Measurements from ENCODE around the gene NXPH2.
A peak's percentile ranks its signal among the peaks of the same experiment; 100 is the strongest.
"Not testable (repeated sequence)": the region's sequence is repeated elsewhere in the genome, so short reads cannot be mapped to it uniquely, and the experiment has no call there.

The NXPH2 gene

DNA sequence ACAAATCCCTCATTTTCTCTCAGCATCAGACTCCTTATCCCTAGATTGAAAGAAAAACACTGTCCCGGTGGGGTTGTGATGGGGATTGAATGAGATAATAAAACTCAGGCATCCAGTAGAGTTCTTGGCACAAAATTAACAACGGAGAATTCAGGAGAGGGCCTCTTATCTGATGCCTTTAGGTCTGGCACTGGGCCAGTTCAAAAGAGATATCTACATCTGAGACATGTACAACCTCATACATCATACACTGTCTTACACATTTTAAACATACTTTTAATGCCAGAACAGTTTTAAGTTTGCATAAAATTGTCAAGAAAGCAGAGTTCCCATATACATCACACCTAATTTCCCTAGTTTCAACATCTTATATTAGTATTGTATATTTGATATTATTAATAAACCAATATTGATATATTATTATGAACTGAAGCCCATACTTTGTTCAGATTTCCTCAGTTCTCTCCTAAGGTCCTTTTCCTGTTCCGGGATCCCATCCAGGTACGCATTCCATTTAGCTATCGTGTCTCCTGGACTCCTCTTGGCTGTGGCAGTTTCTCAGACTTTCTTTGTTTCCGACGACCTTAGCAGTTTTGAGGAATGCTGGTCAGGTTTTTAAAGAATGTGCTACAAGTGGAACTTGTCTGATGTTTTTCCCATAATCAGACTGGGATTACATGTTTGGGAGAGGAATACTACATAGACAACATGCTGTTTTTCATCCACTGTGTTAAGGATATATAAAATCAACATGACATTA is 27.8 kb downstream of the NXPH2 start:
- DNase-seq, result peak; percentile 11 to 61

DNA sequence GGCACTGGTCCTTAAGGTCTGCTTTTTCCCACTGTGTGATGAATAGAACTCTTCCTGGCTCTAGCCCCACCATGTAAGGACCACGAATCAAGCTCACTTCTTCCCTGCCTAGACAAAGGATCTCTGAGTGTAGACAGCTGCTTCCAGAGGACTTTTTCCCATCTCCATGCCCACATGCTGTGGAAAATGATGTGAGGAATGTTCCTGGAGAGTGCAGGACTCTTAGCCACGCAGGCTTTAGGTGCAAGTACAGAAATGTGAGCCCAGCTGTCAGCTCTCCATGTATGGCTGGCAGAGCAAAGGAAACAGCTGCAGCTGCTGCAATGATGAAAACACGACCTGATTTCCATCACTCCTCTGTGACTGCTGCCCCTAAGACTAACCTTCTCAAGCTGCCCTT is 35.5 kb downstream of the NXPH2 start:
- DNase-seq, result no peak

DNA sequence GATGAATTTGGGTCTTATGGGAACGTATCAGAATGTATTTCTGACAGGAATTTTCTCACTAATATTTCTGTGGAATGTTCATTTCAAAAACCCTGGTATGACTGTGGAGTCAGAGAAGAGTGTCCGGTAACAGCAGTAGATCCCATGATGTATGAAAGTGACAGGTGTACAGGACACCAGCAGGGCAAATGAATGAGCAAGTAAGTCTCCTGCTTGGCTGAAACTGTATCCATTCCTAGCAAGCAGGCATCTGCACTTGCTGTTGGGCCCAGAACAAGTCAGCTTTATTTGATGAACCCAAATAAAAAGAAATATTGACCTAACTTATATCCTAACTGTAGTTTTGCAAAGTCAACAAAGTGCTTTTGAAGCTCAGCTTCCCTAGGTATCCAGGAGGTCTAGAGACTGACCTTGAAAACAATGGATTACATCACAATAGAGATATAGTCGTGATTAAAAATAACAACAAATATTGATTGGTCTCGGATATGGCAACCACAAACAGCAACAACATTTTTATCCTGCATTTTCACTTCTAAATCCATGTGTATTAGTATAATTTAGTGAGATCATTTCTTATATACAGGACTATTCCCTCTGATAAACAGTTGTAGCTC is 37.6 kb downstream of the NXPH2 start:
- DNase-seq, result no peak

DNA sequence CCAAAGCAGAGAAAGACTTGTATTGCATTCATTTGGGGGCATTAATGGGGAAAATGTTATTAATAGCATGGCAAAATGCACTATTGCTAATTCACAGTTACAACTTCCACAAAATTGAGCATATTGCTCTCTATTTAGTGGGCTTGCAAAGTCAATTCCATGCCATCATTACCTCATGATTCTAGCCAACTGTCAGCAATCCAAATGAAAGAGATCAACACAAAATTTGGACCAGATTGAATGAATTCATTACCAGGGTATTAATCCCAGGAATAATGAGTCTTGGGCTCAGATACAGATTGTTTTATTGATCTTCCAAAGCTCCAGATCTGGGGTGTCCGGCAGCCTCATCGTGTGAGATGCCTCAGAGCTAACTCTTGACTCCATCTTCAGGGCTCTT is 38.3 kb downstream of the NXPH2 start:
- DNase-seq, result no peak

DNA sequence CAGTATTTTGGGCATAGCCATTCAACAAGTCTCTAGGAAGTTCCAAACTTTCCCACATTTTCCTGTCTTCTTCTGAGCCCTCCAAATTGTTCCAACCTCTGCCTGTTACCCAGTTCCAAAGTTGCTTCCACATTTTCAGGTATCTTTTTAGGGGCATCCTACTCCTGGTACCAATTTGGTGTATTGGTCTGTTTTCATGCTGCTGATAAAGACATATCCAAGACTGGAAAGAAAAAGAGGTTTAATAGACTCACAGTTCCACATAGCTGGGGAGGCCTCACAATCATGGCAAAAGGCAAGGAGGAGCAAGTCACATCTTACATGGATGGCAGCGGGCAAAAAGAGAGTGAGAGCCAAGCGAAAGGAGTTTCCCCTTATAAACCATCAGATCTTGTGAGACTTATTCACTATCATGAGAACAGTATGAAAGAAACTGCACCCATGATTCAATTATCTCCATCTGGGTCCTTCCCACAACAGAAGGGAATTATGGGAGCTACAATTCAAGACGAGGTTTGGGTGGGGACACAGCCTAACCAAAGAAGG is 43.1 kb downstream of the NXPH2 start:
- DNase-seq, result not testable (repeated sequence)

DNA sequence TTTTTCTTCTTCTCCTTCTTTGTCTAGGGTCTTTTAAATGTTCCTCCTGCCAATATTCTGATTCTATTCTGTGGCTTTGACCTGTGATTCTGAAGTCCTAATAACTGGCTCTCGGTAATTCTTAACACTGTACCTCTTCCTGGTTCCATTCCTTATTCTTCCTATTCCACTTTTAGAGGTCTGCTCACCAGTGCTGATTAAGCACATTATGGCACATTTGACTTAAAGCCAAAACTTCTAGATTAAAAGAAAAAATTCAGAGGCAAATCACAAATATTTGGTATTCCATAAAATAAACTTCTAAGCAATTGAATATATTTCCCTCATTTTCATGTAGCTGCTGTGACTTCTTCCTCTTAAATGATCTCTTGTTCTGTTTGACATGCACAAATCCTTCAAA is 47.5 kb downstream of the NXPH2 start:
- no peak for DNase-seq

DNA sequence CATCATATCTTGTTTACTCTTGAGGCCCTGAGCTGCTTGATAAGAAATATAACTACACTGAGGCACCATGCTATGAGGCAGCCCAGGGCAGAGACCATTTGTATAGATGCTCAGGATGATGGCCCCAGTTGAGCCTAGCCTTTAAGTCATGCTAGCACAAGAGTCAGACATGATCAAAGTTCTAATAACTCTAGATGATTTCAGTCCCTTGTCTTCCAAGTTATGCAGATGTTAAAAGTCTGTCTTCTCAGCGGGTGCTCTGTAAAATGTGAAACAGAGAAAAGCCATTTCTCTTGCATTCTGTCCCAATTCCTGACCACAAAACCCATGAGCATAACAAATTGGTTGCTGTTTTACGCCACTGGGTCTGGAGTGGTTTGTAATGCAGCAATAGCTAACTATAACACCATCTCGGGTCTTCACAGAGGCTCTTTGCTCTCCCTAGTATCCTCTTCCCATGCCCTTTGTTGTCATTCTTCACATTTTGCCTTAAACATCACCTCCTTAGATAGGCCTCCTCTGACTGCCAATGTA is 49.6 kb downstream of the NXPH2 start:
- DNase-seq, result no peak

DNA sequence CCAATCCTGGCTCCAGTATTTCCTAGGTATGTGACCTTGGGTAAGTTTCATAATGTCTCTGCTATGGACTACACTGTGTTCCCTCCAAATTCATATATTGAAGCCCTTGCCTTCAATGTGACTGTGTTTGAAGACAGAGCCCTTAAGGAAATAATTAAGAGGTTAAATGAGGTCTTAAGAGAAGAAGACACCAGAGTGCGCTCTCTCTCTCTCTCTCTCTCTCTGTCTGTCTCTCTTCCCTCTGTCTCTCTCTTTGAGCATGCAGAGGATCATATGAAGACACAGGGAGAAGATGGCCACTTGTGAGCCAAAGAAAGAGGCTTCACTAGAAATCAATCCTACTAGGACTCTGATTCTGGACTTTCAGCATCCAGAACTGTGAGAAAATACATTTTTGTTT is 52.2 kb downstream of the NXPH2 start:
- no peak for DNase-seq

DNA sequence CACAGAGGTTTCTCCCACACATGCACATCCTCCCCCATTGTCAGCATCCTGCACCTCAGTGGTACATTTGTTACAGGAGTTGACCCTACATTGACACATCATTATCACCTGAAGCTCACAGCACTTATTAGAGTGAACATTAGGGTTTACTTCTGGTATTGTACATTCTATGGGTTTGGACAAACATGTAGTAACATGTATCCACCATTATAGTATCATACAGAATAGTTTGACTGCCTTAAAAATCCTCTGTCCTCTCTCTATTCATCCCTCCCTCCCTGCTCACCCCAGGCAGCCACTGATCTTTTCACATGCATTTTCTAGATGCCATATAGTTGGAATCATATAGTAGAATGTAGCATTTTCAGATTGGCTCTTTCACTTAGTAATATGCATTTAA is 53.5 kb downstream of the NXPH2 start:
- DNase-seq, result no peak

DNA sequence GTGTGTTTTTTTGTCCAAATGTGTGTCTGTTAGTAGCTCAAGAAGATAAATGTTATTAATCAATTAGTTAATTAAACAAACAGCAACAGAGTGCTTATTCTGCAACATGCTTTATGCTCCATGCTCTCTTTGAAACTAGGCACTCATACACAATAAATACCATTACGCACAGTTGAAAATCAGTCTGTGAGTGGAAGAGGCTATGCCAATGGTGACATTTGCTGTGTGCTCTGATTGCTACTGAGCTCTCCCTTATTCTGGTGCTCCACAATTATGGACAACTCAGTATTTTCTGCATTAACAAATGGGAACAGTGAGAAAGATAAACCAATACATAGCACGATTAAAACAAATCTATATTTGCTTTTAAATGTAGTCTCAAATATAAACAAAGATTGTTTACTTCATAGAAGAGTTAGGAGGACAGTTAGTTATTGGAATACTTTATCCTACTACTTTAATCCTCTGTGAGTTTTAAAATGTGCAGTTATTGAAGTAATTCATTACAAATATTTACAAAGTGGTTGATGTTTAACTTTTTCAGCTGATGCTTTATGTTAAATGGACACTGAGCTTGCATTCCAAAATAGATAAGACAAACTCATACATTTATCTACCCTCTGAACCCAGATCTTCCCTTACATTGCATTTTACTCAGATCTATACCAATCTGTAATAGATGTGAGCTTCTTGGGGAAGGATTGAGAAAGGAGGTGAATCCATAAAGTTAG is 55.3 kb downstream of the NXPH2 start:
- no peak for DNase-seq

DNA sequence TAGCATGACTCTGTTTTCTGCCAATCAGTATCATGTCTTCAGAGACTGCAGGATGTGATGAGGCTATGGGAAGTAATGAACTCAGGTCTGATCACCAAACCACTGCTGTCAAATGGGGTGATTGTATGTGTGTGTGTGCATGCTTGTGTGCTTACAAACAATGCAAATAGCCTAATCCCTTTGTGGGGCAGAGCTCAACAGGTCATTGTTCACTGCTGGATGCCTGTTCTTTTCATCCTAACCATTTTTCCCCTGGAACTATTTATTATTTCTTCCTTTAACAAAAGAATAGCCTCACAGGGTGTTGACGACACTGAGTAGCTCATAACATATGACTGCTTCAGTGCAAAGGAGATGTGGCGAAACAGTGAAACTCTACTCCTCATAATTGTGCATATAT is 55.9 kb downstream of the NXPH2 start:
- no peak for DNase-seq

DNA sequence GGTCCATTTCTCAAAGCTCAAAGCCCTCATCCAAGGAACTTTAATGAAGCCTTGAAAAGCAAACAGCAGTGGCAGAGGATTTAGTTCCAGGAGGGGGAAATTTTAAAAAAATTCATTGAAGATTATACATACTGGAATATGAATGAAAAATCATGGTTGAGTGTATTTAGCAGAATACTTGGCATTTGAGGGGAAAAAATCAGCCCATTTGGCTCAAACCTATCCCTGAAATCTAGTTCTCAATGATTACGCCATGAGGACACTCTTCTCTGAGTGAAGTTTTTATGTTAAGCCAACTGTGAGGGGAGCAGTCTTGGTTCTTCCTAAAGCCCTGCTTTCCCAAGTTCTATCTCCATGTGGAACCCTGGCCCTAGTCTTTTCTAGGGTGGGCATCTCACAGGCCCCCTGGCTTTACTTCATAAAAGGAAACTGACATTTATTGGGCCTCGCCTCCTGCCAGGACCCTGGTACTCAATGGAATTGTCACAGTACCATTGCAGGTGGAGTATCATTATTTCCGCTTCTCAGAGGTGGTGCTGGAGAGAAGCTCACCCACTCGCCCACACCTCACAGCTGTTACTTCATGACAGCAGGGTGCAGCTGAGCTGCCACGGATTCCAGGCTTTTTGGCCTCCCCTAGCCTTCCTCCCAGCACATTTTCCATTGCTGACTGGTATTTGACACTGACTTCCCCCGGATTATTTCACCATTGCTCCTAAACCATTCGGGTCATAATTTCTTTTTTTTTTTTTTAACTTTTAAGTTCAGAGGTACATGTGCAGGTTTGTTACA is 56.8 kb downstream of the NXPH2 start:
- no peak for DNase-seq

DNA sequence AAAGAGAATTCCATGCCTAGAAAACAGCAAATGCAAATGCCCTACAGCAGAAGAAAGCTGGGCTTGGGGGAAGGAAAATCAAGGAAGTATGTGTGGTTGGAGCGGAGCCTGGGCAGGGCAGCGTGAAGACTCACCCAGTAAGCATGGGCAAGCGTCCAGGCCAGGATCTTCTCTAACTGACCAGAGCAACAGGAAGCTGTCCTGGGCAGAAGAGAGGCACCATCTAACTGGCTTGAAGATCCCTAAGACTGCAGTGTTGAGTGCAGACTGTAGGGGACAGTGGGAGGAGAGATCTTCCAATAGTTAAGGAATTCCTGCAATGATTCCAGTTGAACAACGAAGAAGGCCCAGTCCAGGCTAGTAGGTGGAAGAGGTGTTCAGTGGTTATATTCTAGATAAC is 57.9 kb downstream of the NXPH2 start:
- DNase-seq, result no peak

DNA sequence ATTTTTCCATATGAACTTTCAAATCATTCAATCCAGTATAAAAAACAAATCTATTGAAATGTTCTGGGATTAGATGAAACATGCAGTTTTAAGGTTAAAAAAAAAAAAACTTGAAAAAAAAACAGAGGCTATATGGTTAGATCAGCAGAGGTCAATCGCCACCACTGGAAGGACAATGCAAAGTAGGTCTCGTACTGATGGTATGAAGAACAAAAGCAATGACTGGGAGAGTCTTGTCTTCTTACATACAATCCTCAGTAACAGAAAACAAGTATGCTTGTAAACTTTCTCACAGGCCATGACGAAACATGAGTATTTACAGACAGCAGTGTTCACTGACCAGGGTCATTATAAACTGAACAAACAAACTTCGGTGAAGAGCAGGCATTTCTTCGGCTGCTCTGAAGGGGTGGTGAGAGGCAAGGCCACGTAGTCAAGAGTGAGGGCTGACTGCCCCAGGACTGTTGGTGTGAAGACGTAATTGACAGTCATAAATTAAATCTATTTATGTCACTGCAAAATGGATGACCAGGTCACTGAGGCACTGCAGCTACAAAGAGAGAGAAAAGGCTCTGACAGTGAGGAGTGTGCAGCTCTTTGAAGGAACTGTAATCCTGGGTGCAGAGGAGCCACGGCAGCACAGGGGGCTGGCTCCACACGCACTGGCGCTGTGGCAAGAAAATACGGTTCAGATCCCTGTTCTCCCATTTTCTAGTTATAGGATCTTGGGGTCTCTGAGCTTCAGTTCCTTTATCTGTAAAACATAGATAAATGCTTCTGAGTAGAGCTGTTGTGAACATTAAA is 60.0 kb downstream of the NXPH2 start:
- DNase-seq, result no peak

DNA sequence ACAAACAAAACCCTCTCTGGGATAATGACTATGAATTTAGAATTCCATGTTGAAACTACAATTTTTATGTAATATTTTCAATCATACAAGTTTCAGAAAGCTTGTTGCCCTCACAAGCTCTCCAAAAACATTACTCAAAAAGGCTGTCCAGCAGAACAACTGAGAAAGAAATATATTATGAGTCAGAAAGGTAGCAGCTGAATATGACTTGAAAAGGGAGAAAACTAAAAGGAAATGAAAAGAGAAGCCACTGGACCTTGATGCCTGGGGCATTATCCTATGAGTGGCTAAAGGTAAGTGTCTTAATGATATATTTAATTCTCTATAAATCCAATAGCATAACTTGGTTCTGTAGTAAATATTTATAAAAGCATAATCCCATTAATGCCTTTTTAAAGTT is 61.8 kb downstream of the NXPH2 start:
- no peak for DNase-seq

DNA sequence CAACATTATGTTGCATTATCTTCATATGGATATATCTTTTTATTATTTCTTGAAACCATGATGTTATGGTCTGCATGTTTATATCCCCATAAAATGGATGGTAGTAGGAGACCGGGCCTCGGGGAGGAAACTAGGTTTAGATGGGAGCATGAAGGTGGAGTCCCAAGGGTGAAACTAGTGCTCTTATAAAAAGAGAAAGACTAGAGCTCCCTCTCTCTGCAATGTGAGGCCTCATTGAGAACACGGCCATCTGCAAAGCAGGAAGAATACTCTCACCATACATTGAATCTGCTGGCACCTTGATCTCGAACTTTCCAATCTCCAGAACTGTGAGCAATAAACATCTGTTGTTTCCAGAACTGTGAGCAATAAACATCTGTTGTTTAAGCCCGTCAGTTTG is 64.0 kb downstream of the NXPH2 start:
- DNase-seq, result no peak

DNA sequence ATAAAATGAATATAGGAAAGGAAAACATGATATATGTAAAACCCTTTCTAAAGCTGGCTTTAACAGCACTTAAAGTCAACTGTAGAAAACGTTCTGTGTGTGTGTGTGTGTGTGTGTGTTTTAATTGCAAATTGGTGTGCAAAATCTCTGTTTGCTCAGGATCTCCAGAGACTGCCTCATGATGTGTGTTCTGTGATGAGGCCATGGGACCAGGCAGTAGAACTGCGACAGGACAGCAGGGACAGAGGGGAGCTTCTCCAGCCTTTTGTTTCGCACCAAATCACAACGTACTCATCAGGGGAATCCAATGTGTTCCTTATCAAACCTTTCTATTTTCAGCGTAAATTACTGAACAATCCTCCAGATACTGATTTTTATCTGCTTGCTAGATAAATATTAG is 66.7 kb downstream of the NXPH2 start:
- no peak for DNase-seq

DNA sequence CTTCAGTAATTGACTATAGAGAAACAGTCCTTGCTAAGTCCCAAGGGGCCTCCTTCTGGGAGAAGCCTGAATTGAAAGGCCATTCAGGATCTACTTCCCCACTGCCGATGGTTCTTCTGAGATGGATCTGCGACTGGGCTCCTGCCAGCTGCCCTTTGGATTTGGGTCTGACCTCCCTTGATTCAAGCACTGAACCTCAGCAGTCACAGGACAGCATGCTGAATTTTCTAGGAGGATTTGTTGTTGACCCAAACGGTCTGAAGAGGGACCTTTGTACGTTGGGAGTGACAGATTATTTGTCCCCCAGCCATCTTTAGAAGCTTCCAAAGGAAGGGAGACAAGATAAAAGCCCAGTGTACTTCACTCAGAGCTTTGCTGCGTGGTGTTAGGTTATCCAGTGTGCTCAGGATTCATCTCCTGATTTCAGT is 67.1 kb downstream of the NXPH2 start:
- DNase-seq, result no peak

DNA sequence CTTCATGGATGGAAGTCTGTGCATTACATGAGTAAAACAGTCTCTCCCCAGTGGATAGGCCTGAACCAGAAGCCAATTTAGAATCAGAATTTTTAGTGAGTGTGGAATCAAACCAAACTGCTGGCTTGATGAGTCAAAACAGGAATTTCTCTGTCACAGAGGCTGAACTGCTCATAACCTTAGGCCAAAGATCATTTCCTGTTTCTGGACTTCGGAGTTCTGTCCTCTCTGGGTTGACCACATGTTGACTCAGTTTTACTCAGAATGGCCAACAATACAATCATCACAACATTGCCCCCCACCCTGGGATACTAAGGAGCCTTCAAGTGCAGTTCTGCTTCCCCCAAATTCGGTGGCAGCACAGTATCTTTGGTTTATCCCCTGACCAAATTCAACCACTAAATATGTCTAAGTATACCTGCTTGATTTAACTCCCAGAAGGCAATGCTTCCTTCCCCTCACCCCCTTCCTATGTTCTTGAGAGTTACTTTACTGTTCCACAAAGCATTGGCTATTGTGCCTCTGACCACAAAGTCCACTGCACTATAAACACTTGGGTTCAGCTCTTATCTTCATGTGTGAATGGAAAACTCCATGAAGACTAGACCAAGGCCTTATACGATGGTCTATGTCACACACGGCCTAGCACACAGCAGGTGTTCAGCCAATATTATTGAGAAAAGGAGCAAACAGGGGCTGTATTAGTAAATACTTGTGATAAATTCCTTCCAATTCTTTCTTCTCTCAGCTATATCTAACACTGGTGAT is 67.8 kb downstream of the NXPH2 start:
- no peak for DNase-seq

DNA sequence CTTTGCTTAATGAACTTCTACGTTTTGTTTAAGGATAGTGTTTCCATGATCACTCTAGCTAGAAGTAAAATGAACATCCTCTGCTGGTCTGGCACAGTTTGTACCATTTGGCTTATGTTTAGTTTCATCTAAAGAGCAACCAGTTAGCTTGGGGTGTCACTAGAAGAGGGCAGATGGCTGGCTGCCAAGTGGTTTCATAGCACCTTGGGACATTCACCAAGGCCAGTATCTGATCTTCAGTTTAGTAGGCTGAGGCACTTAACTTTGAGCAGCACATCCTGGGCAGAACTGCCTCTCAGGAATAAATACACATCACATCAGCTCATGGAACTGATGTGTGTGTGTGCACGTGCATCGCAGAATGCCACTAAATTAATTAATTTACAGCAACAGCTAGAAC is 68.4 kb downstream of the NXPH2 start:
- DNase-seq, result no peak

DNA sequence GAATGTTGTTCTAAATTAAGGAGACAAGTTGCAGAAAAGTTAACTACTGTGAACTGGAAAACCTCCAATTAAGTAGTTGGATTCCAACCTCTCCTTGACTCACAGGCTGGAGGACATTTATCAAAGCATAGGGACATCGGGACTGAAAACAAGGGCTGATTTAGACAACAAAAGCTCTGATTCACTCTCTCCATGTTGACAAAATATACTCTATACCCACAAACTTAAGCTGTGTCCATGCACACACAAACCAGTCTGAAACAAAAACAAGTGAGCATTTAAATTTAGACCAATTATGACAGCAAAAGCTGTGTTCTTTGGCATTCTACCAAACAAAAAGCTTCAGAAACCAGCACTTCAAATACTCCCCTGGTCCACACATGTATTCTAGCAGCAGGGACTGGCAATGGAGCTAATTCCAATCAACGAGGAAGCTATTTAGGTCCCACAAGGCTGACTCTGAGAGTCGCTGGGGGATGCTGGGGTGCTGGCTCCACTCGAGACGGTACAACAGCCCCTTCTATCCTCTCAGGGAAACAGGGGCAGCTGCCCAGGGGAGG is 71.4 kb downstream of the NXPH2 start:
- DNase-seq, result no peak
